PC-9 (cell line): ENCODE data around the gene CHIC2.
"Not testable (repeated sequence)": the region's sequence is repeated elsewhere in the genome, so short reads cannot be mapped to it uniquely, and the experiment has no call there.

Experiments
- EZH2 ChIP-seq: fragments of 200-600 bp; sonication (generic); IDR thresholded peaks from 2 replicates; pipeline ENCODE4 v1.8.0; 2017; ENCODE audit warnings: antibody characterized with exemption, low read depth
- TF ChIP-seq, protein P1 (sequence below): fragments of 200-600 bp; sonication (generic); conservative IDR thresholded peaks from 2 replicates; pipeline ENCODE4 v1.6.1; 2017; ENCODE audit warnings: mixed run types, antibody characterized with exemption, mild to moderate bottlenecking, moderate library complexity

DNA sequence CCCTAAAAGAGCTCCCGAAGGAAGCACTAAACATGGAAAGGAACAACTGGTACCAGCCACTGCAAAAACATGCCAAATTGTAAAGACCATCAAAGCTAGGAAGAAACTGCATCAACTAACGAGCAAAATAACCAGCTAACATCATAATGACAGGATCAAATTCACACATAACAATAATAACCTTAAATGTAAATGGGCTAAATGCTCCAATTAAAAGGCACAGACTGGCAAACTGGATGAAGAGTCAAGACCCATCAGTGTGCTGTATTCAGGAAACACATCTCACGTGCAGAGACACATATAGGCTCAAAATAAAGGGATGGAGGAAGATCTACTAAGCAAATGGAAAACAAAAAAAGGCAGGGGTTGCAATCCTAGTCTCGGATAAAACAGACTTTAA is 20.8 kb downstream of the CHIC2 start:
- TF ChIP-seq, protein P1, sequence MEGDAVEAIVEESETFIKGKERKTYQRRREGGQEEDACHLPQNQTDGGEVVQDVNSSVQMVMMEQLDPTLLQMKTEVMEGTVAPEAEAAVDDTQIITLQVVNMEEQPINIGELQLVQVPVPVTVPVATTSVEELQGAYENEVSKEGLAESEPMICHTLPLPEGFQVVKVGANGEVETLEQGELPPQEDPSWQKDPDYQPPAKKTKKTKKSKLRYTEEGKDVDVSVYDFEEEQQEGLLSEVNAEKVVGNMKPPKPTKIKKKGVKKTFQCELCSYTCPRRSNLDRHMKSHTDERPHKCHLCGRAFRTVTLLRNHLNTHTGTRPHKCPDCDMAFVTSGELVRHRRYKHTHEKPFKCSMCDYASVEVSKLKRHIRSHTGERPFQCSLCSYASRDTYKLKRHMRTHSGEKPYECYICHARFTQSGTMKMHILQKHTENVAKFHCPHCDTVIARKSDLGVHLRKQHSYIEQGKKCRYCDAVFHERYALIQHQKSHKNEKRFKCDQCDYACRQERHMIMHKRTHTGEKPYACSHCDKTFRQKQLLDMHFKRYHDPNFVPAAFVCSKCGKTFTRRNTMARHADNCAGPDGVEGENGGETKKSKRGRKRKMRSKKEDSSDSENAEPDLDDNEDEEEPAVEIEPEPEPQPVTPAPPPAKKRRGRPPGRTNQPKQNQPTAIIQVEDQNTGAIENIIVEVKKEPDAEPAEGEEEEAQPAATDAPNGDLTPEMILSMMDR: not testable (repeated sequence)
- not testable (repeated sequence) for TF ChIP-seq EZH2
